Left ventricle myocardium inferior (tissue), 1 donor: ENCODE data around the gene AGTR1. TPM values are rescaled to one million over a fixed set of nuclear protein-coding genes. Genes with fewer than 3 reads are reported as not detected.

Source experiments
- DNase-seq: peaks from one replicate; pipeline ENCODE4 v3.0.0-alpha.2; 2020
- H3K27ac ChIP-seq: fragments of 200-600 bp; replicated peaks from 2 replicates; pipeline ENCODE4 v1.8.0; 2021
- H3K27me3 ChIP-seq: fragments of 200-600 bp; 2 replicates; pipeline ENCODE4 v1.8.0; 2021; ENCODE audit warnings: low read depth
- H3K36me3 ChIP-seq: fragments of 200-600 bp; 2 replicates; pipeline ENCODE4 v1.8.0; 2021
- H3K4me1 ChIP-seq: fragments of 200-600 bp; 2 replicates; pipeline ENCODE4 v1.8.0; 2021
- H3K4me3 ChIP-seq: fragments of 200-600 bp; 2 replicates; pipeline ENCODE4 v1.8.0; 2021; ENCODE audit warnings: mild to moderate bottlenecking, moderate library complexity
- H3K9me3 ChIP-seq: fragments of 200-600 bp; replicated peaks from 2 replicates; pipeline ENCODE4 v1.8.0; 2021
- CTCF ChIP-seq: fragments of 200-600 bp; IDR thresholded peaks from 2 replicates; pipeline ENCODE4 v1.8.0; 2021; ENCODE audit warnings: antibody characterized with exemption, mild to moderate bottlenecking, borderline replicate concordance
- intact Hi-C: fragments of 100-400 bp; cut with micrococcal nuclease; formaldehyde crosslinking; loops from one replicate; pipeline ENCODE4 v1.11.0; 2022
- total RNA-seq: library from RNA; stranded (reverse); fragmentation: NEBNext Ultra II Directional; extraction: Animal tissue kit (Norgen Biotek cat#: 25700); gene quantifications from one replicate; pipeline ENCODE4 v1.2.1, GENCODE V29; 2021
- donor health status: DM: no; HTN: yes; CAD: no; lungs with severe emphysema.

Gene AGTR1
- total RNA-seq, 1 donor from 2014 or later, result 1.2 TPM

- TF ChIP-seq CTCF, result no peak
- intact Hi-C loops, result no loop called here
- DNase-seq, result no peak
- H3K9me3 ChIP-seq, result peaks cover 8% of the 10 kb centered on the region
- H3K36me3 ChIP-seq, result no peaks in the 10 kb centered on the region
- H3K27ac ChIP-seq, result no peak overlapping the region
- no peaks in the 10 kb centered on the region for H3K4me1 ChIP-seq
- no peak overlapping the region for H3K4me3 ChIP-seq
- no peaks in the 10 kb centered on the region for H3K27me3 ChIP-seq
Observed at GRCh38 chr3:148659512-148659911, 38.2 kb upstream of the AGTR1 start.

- H3K4me3 ChIP-seq, result no peak overlapping the region
- TF ChIP-seq CTCF, result no peak
- no peaks in the 10 kb centered on the region for H3K4me1 ChIP-seq
- H3K36me3 ChIP-seq, result no peaks in the 10 kb centered on the region
- intact Hi-C loops, result no loop called here
- H3K9me3 ChIP-seq, result no peaks in the 10 kb centered on the region
- no peak for DNase-seq
- no peaks in the 10 kb centered on the region for H3K27me3 ChIP-seq
- no peak overlapping the region for H3K27ac ChIP-seq
Observed at GRCh38 chr3:148680289-148680688, 17.4 kb upstream of the AGTR1 start.

GRCh38 chr3:148681080-148681479, 16.6 kb upstream of the AGTR1 start:
- no peak for TF ChIP-seq CTCF
- intact Hi-C loops, result no loop called here
- Histone ChIP-seq H3K4me3 (no peak overlapping the region), H3K36me3 (no peaks in the 10 kb centered on the region), H3K4me1 (no peaks in the 10 kb centered on the region), H3K27me3 (no peaks in the 10 kb centered on the region), H3K27ac (no peak overlapping the region), H3K9me3 (no peaks in the 10 kb centered on the region)
- DNase-seq, result no peak

- Histone ChIP-seq H3K4me1 (no peaks in the 10 kb centered on the region), H3K27me3 (no peaks in the 10 kb centered on the region), H3K9me3 (no peaks in the 10 kb centered on the region), H3K27ac (no peak overlapping the region), H3K36me3 (no peaks in the 10 kb centered on the region), H3K4me3 (no peak overlapping the region)
- intact Hi-C loops, result no loop called here
- DNase-seq, result no peak
- no peak for TF ChIP-seq CTCF
Observed at GRCh38 chr3:148682997-148683396, 14.7 kb upstream of the AGTR1 start.

GRCh38 chr3:148694116-148694515, 3.6 kb upstream of the AGTR1 start:
- intact Hi-C loops, result no loop called here
- no peak for TF ChIP-seq CTCF
- DNase-seq, result no peak
- no peak overlapping the region for H3K4me3 ChIP-seq
- H3K4me1 ChIP-seq, result no peaks in the 10 kb centered on the region
- H3K9me3 ChIP-seq, result peaks cover 6% of the 10 kb centered on the region
- no peaks in the 10 kb centered on the region for H3K36me3 ChIP-seq
- H3K27ac ChIP-seq, result no peak overlapping the region
- H3K27me3 ChIP-seq, result peaks cover 27% of the 10 kb centered on the region
